GM12873 (cell line): Measurements from ENCODE around the gene NFE2L2.

ENCODE experiments used
- CTCF ChIP-seq: IDR thresholded peaks from 2 replicates; pipeline ENCODE4 v1.5.1; 2012; ENCODE audit warnings: low read depth, mild to moderate bottlenecking, moderate library complexity, low read length, control low read depth; ENCODE audit not compliant: insufficient read depth; ENCODE audit errors: missing control alignments

NFE2L2 gene

GRCh38 chr2:177239053-177239452 is 25.5 kb downstream of the NFE2L2 start:
- TF ChIP-seq CTCF = no peak

- TF ChIP-seq CTCF = no peak
Observed at GRCh38 chr2:177237932-177238331, 26.6 kb downstream of the NFE2L2 start.

- TF ChIP-seq CTCF = no peak
Observed at GRCh38 chr2:177235855-177236437, 28.6 kb downstream of the NFE2L2 start.

GRCh38 chr2:177234267-177234666 is 30.3 kb downstream of the NFE2L2 start:
- no peak for TF ChIP-seq CTCF

- no peak for TF ChIP-seq CTCF
Observed at GRCh38 chr2:177232098-177232704, 32.3 kb downstream of the NFE2L2 start.

GRCh38 chr2:177231270-177231669 is 33.3 kb downstream of the NFE2L2 start:
- no peak for TF ChIP-seq CTCF

- no peak for TF ChIP-seq CTCF
Observed at GRCh38 chr2:177229442-177230242, 34.9 kb downstream of the NFE2L2 start.
